HepG2 (cell line): ENCODE results near the gene FOXA1. TPM values are rescaled to one million over a fixed set of nuclear protein-coding genes. Genes with fewer than 3 reads are reported as not detected.

Experiments used
- BHLHE40 ChIP-seq: IDR thresholded peaks from 2 replicates; pipeline ENCODE4 v1.6.1; 2011; ENCODE audit warnings: low read length, improper control_type of control experiment
- ERF ChIP-seq: IDR thresholded peaks from 2 replicates; pipeline ENCODE4 v1.6.1; 2018; ENCODE audit warnings: missing biosample characterization, missing genetic modification reagents
- FOXP1 ChIP-seq, 2 experiments: fragments of 450-650 bp in 1 of 2; IDR thresholded peaks; 2 replicates each; pipeline ENCODE4 v1.6.1; 2017 to 2018; ENCODE audit warnings: antibody characterized with exemption in 1 of 2
- MATR3 ChIP-seq: sonication (generic); formaldehyde crosslinking; IDR thresholded peaks from 2 replicates; pipeline ENCODE4 v1.4.0; 2020; ENCODE audit warnings: missing genetic modification reagents
- PAWR ChIP-seq: sonication (generic); formaldehyde crosslinking; IDR thresholded peaks from 2 replicates; pipeline ENCODE4 v1.4.0; 2020; ENCODE audit warnings: missing genetic modification reagents, mild to moderate bottlenecking, borderline replicate concordance
- PAX8 ChIP-seq: sonication (generic); formaldehyde crosslinking; IDR thresholded peaks from 2 replicates; pipeline ENCODE4 v1.8.0; 2022; ENCODE audit warnings: mild to moderate bottlenecking, missing genetic modification reagents, borderline replicate concordance
- ZFY ChIP-seq: sonication (generic); formaldehyde crosslinking; IDR thresholded peaks from 2 replicates; pipeline ENCODE4 v1.4.0; 2020; ENCODE audit warnings: missing genetic modification reagents
- ZIK1 ChIP-seq: sonication (generic); formaldehyde crosslinking; IDR thresholded peaks from 2 replicates; pipeline ENCODE4 v1.5.0; 2020; ENCODE audit warnings: mild to moderate bottlenecking, low read depth, missing genetic modification reagents, borderline replicate concordance
- ZNF205 ChIP-seq: IDR thresholded peaks from 2 replicates; pipeline ENCODE4 v1.6.1; 2018; ENCODE audit warnings: missing biosample characterization, missing genetic modification reagents
- ZNF225 ChIP-seq: sonication (generic); formaldehyde crosslinking; IDR thresholded peaks from 2 replicates; pipeline ENCODE4 v1.4.0; 2020; ENCODE audit warnings: mild to moderate bottlenecking, missing genetic modification reagents
- ZNF83 ChIP-seq: sonication (generic); formaldehyde crosslinking; IDR thresholded peaks from 2 replicates; pipeline ENCODE4 v1.4.0; 2020; ENCODE audit warnings: missing genetic modification reagents, mild to moderate bottlenecking, borderline replicate concordance
- ZSCAN21 ChIP-seq: sonication (generic); formaldehyde crosslinking; IDR thresholded peaks from 2 replicates; pipeline ENCODE4 v1.8.0; 2022; ENCODE audit warnings: mild to moderate bottlenecking, missing genetic modification reagents, moderate library complexity, borderline replicate concordance
- polyA plus RNA-seq, 8 experiments: library from polyadenylated mRNA; depleted of rRNA in 3 of 8; stranded (reverse) in 7 of 8; unstranded in 1 of 8; fragments of >200 nt; fragmentation: Illumina TruSeq in 4 of 8; extraction: Trizol in 4 of 8; gene quantifications; 2 replicates each; pipeline versions ENCODE4 v1.2.1 to v1.2.3, GENCODE V29; 2011 to 2016; ENCODE audit warnings: low read depth in 4 of 8, missing spikeins in 1 of 8, mixed read lengths in 1 of 8; ENCODE audit not compliant: insufficient read depth in 1 of 8
- total RNA-seq, 5 experiments: library from RNA; depleted of rRNA; stranded (reverse); fragments of >200 nt; fragmentation: Illumina TruSeq; extraction: Trizol; gene quantifications; 2 replicates each; pipeline ENCODE4 v1.2.3, GENCODE V29; 2016; ENCODE audit warnings: low read depth in 1 of 5
- TF ChIP-seq, protein P1 (sequence below): IDR thresholded peaks from 2 replicates; pipeline ENCODE4 v1.6.1; 2012; ENCODE audit warnings: low read length, improper control_type of control experiment
- TF ChIP-seq, protein P2 (sequence below): fragments of 450-650 bp; IDR thresholded peaks from 2 replicates; pipeline ENCODE4 v1.6.1; 2017; ENCODE audit warnings: mild to moderate bottlenecking
- TF ChIP-seq, protein P3 (sequence below): sonication (generic); formaldehyde crosslinking; IDR thresholded peaks from 2 replicates; pipeline ENCODE4 v1.4.0; 2020; ENCODE audit warnings: mild to moderate bottlenecking, missing genetic modification reagents
- TF ChIP-seq, protein P4 (sequence below): sonication (generic); formaldehyde crosslinking; IDR thresholded peaks from 2 replicates; pipeline ENCODE4 v1.8.0; 2022; ENCODE audit warnings: low read depth, missing genetic modification reagents
- TF ChIP-seq, protein P5 (sequence below): sonication (generic); formaldehyde crosslinking; IDR thresholded peaks from 2 replicates; pipeline ENCODE4 v1.8.0; 2022; ENCODE audit warnings: mild to moderate bottlenecking, missing genetic modification reagents; ENCODE audit not compliant: insufficient replicate concordance

Gene FOXA1
- total and polyA plus RNA-seq, 2 of the 13 experiments (the other 11 are each of a cell fraction or from before 2014, with no cell fraction given): 43.4 to 58.6 TPM

DNA sequence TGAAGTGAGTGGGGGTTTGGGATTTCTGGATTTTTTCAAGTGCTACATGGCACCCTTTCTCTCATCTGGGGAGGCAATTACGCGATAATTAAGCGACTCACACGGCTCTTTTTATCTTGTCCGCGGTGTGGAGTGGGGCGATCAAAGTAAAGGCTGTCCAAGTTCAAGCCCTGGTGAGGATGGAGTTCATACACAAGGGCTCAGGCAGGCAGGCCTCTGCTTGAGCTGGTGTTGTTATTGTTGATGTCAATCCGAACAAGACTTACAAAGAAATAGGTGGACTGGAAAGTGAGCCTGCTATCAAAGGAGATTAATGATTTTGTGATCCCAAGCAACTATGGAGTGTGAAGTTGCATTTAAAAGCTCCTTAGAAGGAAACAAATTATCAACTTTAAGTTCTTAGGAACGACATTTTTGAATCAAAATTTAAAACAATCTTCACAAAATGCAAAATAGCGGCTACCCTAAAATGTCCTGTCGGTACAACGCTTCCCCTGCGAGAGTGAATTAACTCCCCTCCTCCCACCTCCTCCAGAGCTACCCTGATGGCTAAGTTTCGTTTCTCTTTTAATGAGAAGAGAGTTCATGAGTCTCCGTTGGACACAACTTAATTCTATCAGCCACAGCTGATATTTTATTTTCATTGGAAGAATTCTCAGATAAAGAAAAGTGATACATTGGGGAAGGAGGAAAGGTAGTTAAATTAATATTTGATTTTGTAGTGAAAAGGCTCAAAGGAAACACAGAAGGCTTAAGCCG lies 5.9 kb downstream of the FOXA1 start (continued):
- TF ChIP-seq, protein P1, sequence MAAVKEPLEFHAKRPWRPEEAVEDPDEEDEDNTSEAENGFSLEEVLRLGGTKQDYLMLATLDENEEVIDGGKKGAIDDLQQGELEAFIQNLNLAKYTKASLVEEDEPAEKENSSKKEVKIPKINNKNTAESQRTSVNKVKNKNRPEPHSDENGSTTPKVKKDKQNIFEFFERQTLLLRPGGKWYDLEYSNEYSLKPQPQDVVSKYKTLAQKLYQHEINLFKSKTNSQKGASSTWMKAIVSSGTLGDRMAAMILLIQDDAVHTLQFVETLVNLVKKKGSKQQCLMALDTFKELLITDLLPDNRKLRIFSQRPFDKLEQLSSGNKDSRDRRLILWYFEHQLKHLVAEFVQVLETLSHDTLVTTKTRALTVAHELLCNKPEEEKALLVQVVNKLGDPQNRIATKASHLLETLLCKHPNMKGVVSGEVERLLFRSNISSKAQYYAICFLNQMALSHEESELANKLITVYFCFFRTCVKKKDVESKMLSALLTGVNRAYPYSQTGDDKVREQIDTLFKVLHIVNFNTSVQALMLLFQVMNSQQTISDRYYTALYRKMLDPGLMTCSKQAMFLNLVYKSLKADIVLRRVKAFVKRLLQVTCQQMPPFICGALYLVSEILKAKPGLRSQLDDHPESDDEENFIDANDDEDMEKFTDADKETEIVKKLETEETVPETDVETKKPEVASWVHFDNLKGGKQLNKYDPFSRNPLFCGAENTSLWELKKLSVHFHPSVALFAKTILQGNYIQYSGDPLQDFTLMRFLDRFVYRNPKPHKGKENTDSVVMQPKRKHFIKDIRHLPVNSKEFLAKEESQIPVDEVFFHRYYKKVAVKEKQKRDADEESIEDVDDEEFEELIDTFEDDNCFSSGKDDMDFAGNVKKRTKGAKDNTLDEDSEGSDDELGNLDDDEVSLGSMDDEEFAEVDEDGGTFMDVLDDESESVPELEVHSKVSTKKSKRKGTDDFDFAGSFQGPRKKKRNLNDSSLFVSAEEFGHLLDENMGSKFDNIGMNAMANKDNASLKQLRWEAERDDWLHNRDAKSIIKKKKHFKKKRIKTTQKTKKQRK: no peak
- TF ChIP-seq, protein P2, sequence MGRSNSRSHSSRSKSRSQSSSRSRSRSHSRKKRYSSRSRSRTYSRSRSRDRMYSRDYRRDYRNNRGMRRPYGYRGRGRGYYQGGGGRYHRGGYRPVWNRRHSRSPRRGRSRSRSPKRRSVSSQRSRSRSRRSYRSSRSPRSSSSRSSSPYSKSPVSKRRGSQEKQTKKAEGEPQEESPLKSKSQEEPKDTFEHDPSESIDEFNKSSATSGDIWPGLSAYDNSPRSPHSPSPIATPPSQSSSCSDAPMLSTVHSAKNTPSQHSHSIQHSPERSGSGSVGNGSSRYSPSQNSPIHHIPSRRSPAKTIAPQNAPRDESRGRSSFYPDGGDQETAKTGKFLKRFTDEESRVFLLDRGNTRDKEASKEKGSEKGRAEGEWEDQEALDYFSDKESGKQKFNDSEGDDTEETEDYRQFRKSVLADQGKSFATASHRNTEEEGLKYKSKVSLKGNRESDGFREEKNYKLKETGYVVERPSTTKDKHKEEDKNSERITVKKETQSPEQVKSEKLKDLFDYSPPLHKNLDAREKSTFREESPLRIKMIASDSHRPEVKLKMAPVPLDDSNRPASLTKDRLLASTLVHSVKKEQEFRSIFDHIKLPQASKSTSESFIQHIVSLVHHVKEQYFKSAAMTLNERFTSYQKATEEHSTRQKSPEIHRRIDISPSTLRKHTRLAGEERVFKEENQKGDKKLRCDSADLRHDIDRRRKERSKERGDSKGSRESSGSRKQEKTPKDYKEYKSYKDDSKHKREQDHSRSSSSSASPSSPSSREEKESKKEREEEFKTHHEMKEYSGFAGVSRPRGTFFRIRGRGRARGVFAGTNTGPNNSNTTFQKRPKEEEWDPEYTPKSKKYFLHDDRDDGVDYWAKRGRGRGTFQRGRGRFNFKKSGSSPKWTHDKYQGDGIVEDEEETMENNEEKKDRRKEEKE: no peak
- no peak for TF ChIP-seq ZNF205 (CRISPR knock-in tag)
- TF ChIP-seq ZSCAN21: no peak
- TF ChIP-seq ZNF83 (CRISPR knock-in tag): no peak
- TF ChIP-seq MATR3: no peak
- TF ChIP-seq ZNF225 (CRISPR knock-in tag): no peak
- no peak for TF ChIP-seq ZIK1 (CRISPR knock-in tag)
- TF ChIP-seq, protein P3, sequence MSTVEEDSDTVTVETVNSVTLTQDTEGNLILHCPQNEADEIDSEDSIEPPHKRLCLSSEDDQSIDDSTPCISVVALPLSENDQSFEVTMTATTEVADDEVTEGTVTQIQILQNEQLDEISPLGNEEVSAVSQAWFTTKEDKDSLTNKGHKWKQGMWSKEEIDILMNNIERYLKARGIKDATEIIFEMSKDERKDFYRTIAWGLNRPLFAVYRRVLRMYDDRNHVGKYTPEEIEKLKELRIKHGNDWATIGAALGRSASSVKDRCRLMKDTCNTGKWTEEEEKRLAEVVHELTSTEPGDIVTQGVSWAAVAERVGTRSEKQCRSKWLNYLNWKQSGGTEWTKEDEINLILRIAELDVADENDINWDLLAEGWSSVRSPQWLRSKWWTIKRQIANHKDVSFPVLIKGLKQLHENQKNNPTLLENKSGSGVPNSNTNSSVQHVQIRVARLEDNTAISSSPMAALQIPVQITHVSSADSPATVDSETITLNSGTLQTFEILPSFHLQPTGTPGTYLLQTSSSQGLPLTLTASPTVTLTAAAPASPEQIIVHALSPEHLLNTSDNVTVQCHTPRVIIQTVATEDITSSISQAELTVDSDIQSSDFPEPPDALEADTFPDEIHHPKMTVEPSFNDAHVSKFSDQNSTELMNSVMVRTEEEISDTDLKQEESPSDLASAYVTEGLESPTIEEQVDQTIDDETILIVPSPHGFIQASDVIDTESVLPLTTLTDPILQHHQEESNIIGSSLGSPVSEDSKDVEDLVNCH (CRISPR knock-in tag): 0 out of 2 replicates have a peak, but pooled peaks have one; percentile 20
- TF ChIP-seq, protein P4, sequence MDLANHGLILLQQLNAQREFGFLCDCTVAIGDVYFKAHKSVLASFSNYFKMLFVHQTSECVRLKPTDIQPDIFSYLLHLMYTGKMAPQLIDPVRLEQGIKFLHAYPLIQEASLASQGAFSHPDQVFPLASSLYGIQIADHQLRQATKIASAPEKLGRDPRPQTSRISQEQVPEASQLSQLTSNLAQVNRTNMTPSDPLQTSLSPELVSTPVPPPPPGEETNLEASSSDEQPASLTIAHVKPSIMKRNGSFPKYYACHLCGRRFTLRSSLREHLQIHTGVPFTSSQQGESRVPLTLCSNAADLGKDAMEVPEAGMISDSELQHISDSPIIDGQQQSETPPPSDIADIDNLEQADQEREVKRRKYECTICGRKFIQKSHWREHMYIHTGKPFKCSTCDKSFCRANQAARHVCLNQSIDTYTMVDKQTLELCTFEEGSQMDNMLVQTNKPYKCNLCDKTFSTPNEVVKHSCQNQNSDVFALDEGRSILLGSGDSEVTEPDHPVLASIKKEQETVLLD: no peak
- no peak for TF ChIP-seq ZFY (CRISPR knock-in tag)
- TF ChIP-seq, protein P5, sequence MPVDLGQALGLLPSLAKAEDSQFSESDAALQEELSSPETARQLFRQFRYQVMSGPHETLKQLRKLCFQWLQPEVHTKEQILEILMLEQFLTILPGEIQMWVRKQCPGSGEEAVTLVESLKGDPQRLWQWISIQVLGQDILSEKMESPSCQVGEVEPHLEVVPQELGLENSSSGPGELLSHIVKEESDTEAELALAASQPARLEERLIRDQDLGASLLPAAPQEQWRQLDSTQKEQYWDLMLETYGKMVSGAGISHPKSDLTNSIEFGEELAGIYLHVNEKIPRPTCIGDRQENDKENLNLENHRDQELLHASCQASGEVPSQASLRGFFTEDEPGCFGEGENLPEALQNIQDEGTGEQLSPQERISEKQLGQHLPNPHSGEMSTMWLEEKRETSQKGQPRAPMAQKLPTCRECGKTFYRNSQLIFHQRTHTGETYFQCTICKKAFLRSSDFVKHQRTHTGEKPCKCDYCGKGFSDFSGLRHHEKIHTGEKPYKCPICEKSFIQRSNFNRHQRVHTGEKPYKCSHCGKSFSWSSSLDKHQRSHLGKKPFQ (CRISPR knock-in tag): peak; percentile 56
- TF ChIP-seq PAWR (CRISPR knock-in tag): no peak
- no peak for TF ChIP-seq PAX8 (CRISPR knock-in tag)
- TF ChIP-seq ERF (CRISPR knock-in tag): peak; percentile 13; the same call in 1 of the 2 replicates
- no peak for TF ChIP-seq FOXP1 (IDR thresholded peaks at IDR 0.05)
- no peak for TF ChIP-seq FOXP1 (CRISPR knock-in tag; IDR thresholded peaks at IDR 0.05)
- TF ChIP-seq BHLHE40: no peak
